ENCODE measurements around the gene PPME1. TPM values are rescaled to one million over a fixed set of nuclear protein-coding genes. Genes with fewer than 3 reads are reported as not detected.
A peak's percentile ranks its signal among the peaks of the same experiment; 100 is the strongest.
"Not testable (repeated sequence)": the region's sequence is repeated elsewhere in the genome, so short reads cannot be mapped to it uniquely, and the experiment has no call there.

Gene PPME1
- total RNA-seq = 28.3 TPM

GRCh38 chr11:74170694-74171629, at the start of gene PPME1, which contains the start of gene C2CD3:
PPME1 (plus strand) TSS chr11:74171289; CDS start chr11:74171422, 133 bp downstream.
C2CD3 (minus strand) TSS chr11:74171002; CDS start chr11:74170792, 210 bp downstream.
- peak; percentile 100 for DNase-seq

GRCh38 chr11:74121804-74122203, 49.3 kb upstream of the PPME1 start:
- DNase-seq = no peak

GRCh38 chr11:74123008-74123448, 48.1 kb upstream of the PPME1 start:
- no peak for DNase-seq

GRCh38 chr11:74129121-74129520, 42.0 kb upstream of the PPME1 start:
- not testable (repeated sequence) for DNase-seq

- DNase-seq = no peak
Observed at GRCh38 chr11:74132833-74133232, 38.3 kb upstream of the PPME1 start.

- DNase-seq = no peak
Observed at GRCh38 chr11:74133436-74133835, 37.7 kb upstream of the PPME1 start.

- DNase-seq = no peak
Observed at GRCh38 chr11:74134661-74135060, 36.4 kb upstream of the PPME1 start.

- no peak for DNase-seq
Observed at GRCh38 chr11:74135127-74135840, 35.8 kb upstream of the PPME1 start.

GRCh38 chr11:74138021-74138420, 33.1 kb upstream of the PPME1 start:
- DNase-seq = no peak

- DNase-seq = peak; percentile 69
Observed at GRCh38 chr11:74138572-74138971, 32.5 kb upstream of the PPME1 start.

GRCh38 chr11:74139151-74139918, 31.8 kb upstream of the PPME1 start:
- peak; percentile 48 for DNase-seq

GRCh38 chr11:74139919-74140431, 31.1 kb upstream of the PPME1 start:
- not testable (repeated sequence) for DNase-seq

- no peak for DNase-seq
Observed at GRCh38 chr11:74141241-74141695, 29.8 kb upstream of the PPME1 start.

GRCh38 chr11:74141908-74142307, 29.2 kb upstream of the PPME1 start:
- DNase-seq = no peak

- DNase-seq = no peak
Observed at GRCh38 chr11:74142624-74143023, 28.5 kb upstream of the PPME1 start.

- no peak for DNase-seq
Observed at GRCh38 chr11:74144592-74144991, 26.5 kb upstream of the PPME1 start.

- no peak for DNase-seq
Observed at GRCh38 chr11:74147199-74147929, 23.7 kb upstream of the PPME1 start.

- DNase-seq = no peak
Observed at GRCh38 chr11:74153224-74153623, 17.9 kb upstream of the PPME1 start.

- no peak for DNase-seq
Observed at GRCh38 chr11:74154620-74155281, 16.3 kb upstream of the PPME1 start.

GRCh38 chr11:74157169-74157568, 13.9 kb upstream of the PPME1 start:
- no peak for DNase-seq

- no peak for DNase-seq
Observed at GRCh38 chr11:74159642-74160041, 11.4 kb upstream of the PPME1 start.
